Muscle layer of duodenum (tissue), 2 donors: ENCODE measurements around the gene WAC.

Source experiments
- H3K27ac ChIP-seq: one replicate; pipeline ENCODE4 v1.7.0; 2013; ENCODE audit warnings: mild to moderate bottlenecking, low read length
- H3K27me3 ChIP-seq: one replicate; pipeline ENCODE4 v1.7.0; 2013; ENCODE audit warnings: low read depth, mild to moderate bottlenecking, control low read depth, low read length
- H3K36me3 ChIP-seq, 2 donors: one replicate each; pipeline ENCODE4 v1.7.0; 2013; ENCODE audit warnings: low read length in 2 of 2, control low read depth in 1 of 2, mild to moderate bottlenecking in 1 of 2; ENCODE audit not compliant: insufficient read depth in 2 of 2, control insufficient read depth in 1 of 2
- H3K4me1 ChIP-seq, 2 donors: one replicate each; pipeline ENCODE4 v1.7.0; 2013; ENCODE audit warnings: low read length in 2 of 2, mild to moderate bottlenecking in 2 of 2, control low read depth in 1 of 2, moderate library complexity in 1 of 2; ENCODE audit not compliant: insufficient read depth in 2 of 2, control insufficient read depth in 1 of 2
- H3K4me3 ChIP-seq, 2 donors: one replicate each; pipeline ENCODE4 v1.7.0; 2013; ENCODE audit warnings: low read length in 2 of 2, low read depth in 1 of 2, mild to moderate bottlenecking in 1 of 2
- H3K9me3 ChIP-seq, 2 donors: one replicate each; pipeline ENCODE4 v1.7.0; 2013; ENCODE audit warnings: low read length in 2 of 2, control low read depth in 1 of 2, mild to moderate bottlenecking in 1 of 2; ENCODE audit not compliant: control insufficient read depth in 1 of 2
- donor health status: healthy.

Gene WAC

DNA sequence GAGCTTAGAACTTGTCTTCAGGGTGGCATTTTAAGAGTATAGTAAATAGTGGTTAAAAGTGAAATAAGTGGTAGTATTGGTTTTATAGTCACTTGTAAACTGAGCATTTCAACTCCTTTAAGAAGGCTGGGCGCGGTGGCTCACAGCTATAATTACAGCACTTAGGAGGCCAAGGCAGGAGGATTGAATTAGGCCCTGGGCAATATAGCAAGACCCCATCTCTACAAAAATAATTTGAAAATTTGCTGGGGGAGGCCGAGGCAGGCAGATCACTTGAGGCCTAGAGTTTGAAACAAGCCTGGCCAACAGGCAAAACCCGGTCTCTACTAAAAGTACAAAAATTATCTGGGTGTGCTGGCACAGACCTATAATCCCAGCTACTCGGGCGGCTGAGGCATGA, 80.0 kb downstream of the WAC start:
- H3K27me3 ChIP-seq = no peaks in the 10 kb centered on the region
- H3K9me3 ChIP-seq = no peaks in the 10 kb centered on the region
- H3K4me1 ChIP-seq = no peaks in the 10 kb centered on the region
- H3K27ac ChIP-seq = no peak overlapping the region
- peaks cover 65 to 77% of the 10 kb centered on the region in 2 donors for H3K36me3 ChIP-seq
- H3K4me3 ChIP-seq = no peak overlapping the region

DNA sequence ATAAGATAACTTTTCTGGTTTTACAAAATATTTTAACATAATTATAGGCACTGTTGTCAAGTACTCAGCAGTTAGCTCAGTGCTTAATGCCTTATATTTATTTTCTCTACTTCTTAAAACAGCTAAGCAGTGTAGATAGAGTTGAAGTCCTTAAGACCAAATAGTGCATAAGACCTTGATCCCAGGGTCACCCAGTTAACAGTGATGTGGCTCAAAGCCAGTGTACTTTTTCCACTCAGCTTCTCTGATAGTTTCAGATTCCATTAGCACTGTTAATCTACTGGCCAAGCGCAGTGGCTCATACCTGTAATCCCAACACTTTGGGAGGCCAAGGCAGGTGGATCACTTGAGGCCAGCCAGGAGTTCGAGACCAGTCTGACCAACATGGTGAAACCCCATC, 83.6 kb downstream of the WAC start:
- H3K9me3 ChIP-seq = no peaks in the 10 kb centered on the region
- H3K27me3 ChIP-seq = no peaks in the 10 kb centered on the region
- H3K4me3 ChIP-seq = no peak overlapping the region
- H3K36me3 ChIP-seq = peaks cover 58 to 67% of the 10 kb centered on the region in 2 donors
- H3K27ac ChIP-seq = no peak overlapping the region
- H3K4me1 ChIP-seq = no peaks in the 10 kb centered on the region

DNA sequence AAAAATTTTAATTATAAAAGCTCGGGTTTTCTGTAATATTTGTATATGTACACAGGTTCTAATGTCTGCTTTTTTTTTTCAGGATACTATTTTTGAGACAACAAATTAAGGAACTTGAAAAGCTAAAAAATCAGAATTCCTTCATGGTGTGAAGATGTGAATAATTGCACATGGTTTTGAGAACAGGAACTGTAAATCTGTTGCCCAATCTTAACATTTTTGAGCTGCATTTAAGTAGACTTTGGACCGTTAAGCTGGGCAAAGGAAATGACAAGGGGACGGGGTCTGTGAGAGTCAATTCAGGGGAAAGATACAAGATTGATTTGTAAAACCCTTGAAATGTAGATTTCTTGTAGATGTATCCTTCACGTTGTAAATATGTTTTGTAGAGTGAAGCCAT, 86.5 kb downstream of the WAC start:
- H3K36me3 ChIP-seq = peaks cover 35 to 42% of the 10 kb centered on the region in 2 donors
- no peaks in the 10 kb centered on the region for H3K9me3 ChIP-seq
- no peak overlapping the region for H3K27ac ChIP-seq
- H3K4me3 ChIP-seq = no peak overlapping the region
- no peaks in the 10 kb centered on the region for H3K4me1 ChIP-seq
- H3K27me3 ChIP-seq = no peaks in the 10 kb centered on the region

DNA sequence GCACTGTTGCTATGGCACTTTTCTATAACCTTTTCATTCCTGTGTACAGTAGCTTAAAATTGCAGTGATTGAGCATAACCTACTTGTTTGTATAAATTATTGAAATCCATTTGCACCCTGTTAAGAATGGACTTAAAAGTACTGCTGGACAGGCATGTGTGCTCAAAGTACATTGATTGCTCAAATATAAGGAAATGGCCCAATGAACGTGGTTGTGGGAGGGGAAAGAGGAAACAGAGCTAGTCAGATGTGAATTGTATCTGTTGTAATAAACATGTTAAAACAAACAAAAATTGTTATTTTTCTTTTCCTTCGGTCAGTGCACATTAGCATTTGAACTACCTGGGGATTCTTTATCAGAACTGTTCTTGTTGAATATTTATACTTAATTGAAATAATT, 87.3 kb downstream of the WAC start:
- peaks cover 34 to 35% of the 10 kb centered on the region in 2 donors for H3K36me3 ChIP-seq
- no peaks in the 10 kb centered on the region for H3K4me1 ChIP-seq
- H3K27ac ChIP-seq = no peak overlapping the region

DNA sequence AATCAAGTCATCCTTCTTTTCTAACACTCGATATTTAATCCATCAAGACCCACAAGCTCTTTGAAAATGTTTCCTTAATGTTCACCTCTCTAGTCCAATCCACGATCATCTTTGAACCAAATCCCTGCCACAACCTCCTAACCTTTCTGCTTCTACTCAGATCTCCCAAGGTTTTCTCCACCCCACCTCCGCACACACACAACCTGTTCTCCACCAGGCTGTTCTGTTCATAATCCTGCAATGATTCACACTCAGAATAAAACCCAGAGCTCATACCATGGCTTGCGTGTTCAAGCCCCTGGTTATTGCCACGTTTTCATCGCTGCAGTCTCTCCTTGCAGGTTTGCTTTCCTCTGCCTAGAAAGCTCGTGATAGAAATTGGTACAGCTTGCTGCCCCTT, 90.6 kb downstream of the WAC start:
- Histone ChIP-seq H3K4me3 (no peak overlapping the region), H3K27ac (no peak overlapping the region), H3K36me3 (peaks cover 6 to 12% of the 10 kb centered on the region in 2 donors), H3K27me3 (no peaks in the 10 kb centered on the region), H3K4me1 (no peaks in the 10 kb centered on the region), H3K9me3 (no peaks in the 10 kb centered on the region)

More for the DNA sequence above, 87.3 kb downstream of the WAC start:
- H3K9me3 ChIP-seq = no peaks in the 10 kb centered on the region
- no peak overlapping the region for H3K4me3 ChIP-seq
- H3K27me3 ChIP-seq = no peaks in the 10 kb centered on the region

DNA sequence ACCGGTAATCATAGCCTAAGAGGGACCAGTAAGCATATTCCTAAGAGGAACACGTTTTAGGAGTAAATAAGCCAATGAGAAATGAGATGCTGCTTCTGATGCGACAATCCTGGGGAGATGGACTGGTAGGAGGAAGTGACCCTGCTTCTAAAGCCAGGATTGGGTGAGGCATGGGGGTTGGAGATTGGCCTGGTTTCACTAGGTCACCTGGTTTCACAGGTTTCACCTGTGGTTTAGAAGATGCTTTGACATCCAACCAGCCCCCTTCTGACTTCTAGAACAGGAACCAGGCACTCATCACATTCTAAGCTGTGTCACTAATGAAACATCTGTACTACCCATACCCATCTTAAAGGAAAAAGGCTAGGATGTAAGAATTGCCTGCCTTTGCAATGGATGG, 91.4 kb downstream of the WAC start:
- H3K27me3 ChIP-seq = no peaks in the 10 kb centered on the region
- peaks cover 3 to 9% of the 10 kb centered on the region in 2 donors for H3K36me3 ChIP-seq
- H3K4me1 ChIP-seq = no peaks in the 10 kb centered on the region
- no peak overlapping the region for H3K27ac ChIP-seq
- H3K4me3 ChIP-seq = no peak overlapping the region
- no peaks in the 10 kb centered on the region for H3K9me3 ChIP-seq

DNA sequence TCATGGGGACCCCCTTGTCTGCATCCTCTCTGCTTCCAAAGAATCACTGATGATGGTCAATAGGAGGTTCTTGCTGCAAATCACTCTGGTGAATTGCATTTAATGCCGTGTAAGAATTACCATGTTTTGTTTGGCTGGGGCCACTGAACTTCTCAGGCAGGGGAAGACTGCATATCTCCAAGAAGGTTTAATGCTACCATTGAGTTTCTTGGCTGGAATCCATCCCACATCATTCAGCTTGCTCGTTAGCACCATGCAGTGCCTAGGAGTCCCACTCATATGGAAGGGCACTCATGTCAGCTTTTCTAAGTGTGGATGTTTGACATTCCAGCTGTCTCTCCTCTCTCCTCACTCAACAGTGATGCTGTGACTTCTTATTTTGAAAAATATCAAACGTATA, 94.2 kb downstream of the WAC start:
- Histone ChIP-seq H3K9me3 (no peaks in the 10 kb centered on the region), H3K36me3 (no peaks in the 10 kb centered on the region), H3K4me1 (no peaks in the 10 kb centered on the region), H3K27me3 (no peaks in the 10 kb centered on the region), H3K4me3 (no peak overlapping the region), H3K27ac (no peak overlapping the region)

DNA sequence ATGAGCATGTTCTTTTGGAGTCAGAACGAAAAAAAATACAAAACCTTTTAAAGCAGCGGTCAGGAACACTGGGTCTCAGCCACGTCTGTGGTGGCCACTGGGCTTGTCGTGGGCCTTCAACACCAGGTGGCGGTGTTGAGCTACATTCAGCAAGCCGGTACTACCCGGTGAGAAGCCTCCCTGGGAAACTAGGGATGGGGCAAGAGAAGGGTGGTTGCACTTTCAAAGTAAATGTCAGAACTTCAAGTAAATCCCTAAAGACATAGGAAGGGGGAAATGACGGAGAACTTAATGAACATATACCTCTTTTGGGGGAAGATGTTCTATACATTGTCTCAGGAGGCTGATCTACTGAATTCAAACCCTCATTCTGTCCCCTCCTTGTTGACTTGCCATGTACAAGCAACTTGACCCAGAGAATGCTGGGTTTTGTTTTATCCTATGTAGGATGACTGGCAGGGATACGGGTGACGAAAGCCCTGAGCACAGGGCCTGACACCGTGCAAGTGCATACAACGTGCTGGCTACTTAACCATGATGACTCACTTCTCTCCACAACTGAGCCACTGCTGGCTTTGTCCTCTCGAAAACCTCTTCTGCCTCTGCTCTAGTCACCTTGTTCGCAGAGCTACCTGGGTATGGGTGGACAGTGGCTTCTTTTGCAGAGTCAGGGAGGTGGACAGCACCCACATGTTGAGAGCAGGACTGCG, 95.4 kb downstream of the WAC start:
- H3K4me3 ChIP-seq = no peak overlapping the region
- H3K4me1 ChIP-seq = no peaks in the 10 kb centered on the region
- no peaks in the 10 kb centered on the region for H3K9me3 ChIP-seq
- H3K27ac ChIP-seq = no peak overlapping the region
- no peaks in the 10 kb centered on the region for H3K36me3 ChIP-seq
- no peaks in the 10 kb centered on the region for H3K27me3 ChIP-seq

DNA sequence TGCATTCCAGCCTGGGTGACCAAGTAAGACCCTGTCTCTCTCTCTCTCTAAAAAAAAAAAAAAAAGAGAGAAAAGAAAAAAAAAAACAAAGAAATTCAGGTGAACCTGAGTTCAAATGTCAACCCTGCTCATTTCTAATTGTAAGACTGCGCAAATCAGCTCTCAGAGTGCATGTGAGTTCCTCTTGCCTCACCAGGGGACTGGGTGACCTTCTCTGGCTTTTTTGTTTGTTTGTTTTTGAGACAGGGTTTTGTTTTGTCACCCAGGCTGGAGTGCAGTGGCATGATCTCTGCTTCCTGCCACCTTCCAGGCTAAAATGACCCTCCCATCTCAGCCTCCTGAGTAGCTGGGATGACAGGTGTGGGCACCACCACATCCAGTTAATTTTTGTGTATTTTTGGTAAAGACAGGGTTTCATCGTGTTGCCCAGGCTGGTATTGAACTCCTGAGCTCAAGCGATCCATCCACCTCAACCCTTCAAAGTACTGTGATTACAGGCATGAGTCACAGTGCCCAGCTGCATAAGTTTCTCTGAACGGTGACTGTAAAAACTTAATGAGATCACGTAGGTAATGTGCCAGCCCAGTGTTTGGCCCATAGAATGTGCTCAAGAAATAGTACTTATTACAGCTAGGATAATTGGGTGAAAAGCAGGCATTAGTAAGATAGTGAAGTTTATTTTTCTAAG, 99.1 kb downstream of the WAC start:
- H3K4me3 ChIP-seq = no peak overlapping the region
- H3K27me3 ChIP-seq = no peaks in the 10 kb centered on the region
- H3K9me3 ChIP-seq = no peaks in the 10 kb centered on the region
- H3K4me1 ChIP-seq = no peaks in the 10 kb centered on the region
- no peaks in the 10 kb centered on the region for H3K36me3 ChIP-seq
- H3K27ac ChIP-seq = no peak overlapping the region

DNA sequence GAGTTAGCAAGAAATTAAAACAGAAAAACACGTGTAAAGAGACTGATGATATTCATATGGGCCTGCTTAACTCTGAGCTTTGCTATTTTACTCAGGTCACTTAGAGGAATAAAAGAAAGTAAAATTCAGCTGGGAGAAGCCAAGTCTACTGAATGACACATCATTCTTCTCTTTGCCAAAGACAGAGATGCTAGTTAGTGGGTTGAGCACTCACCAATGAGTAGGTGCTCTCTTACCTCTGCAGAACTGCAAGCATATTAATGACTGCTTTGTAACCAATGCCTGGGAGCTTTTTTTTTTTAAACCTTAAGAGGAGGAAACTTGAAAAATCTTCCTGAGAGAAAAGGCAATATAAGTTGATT, 99.6 kb downstream of the WAC start:
- no peaks in the 10 kb centered on the region for H3K36me3 ChIP-seq
- H3K9me3 ChIP-seq = no peaks in the 10 kb centered on the region
- no peaks in the 10 kb centered on the region for H3K4me1 ChIP-seq
- no peaks in the 10 kb centered on the region for H3K27me3 ChIP-seq
- no peak overlapping the region for H3K4me3 ChIP-seq
- no peak overlapping the region for H3K27ac ChIP-seq

DNA sequence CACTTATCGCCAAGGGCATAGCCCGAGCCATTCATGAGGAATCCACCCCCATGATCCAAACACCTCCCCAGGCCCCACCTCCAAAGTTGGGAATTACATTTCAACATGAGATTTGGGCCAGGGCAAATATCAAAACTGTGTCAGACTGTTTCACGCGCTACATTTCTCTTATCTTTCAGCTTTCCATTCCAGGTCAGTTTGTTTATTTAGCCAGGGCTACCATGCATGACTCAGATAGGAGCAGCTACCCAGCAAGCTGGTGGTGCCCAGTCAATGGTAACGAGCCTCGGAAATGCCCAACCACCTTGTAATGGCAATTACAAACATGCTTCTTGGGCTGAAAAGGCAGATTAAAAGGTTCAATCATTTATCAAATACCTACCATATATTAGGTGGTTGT, 100.8 kb downstream of the WAC start:
- Histone ChIP-seq H3K36me3 (no peaks in the 10 kb centered on the region), H3K4me3 (no peak overlapping the region), H3K27me3 (no peaks in the 10 kb centered on the region), H3K27ac (no peak overlapping the region), H3K4me1 (no peaks in the 10 kb centered on the region), H3K9me3 (no peaks in the 10 kb centered on the region)

DNA sequence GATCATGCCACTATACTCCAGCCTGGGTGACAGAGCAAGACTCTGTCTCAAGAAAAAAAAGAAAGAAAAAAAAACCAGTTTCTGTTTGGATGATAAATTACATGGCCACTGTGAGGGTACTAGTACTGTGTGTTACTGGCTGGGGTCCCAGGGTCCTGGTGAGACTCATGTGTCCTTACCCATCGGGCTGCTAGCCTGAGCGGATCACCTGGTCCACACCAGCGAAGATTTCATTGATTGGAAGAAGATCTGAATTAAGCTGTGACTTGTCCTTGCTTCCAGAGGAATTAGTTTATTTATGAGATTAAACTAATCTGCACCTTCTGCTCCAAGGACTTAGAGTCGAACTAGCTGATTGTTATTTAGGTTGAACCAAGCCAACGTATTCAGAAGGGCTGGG, 104.4 kb downstream of the WAC start:
- Histone ChIP-seq H3K27ac (no peak overlapping the region), H3K9me3 (no peaks in the 10 kb centered on the region), H3K4me1 (no peaks in the 10 kb centered on the region), H3K27me3 (no peaks in the 10 kb centered on the region), H3K4me3 (no peak overlapping the region), H3K36me3 (no peaks in the 10 kb centered on the region)
